CD4-positive, alpha-beta T cell (primary cell): ENCODE data around the gene RAB5A. TPM values are rescaled to one million over a fixed set of nuclear protein-coding genes. Genes with fewer than 3 reads are reported as not detected.

Experiments used
- ATAC-seq: fragments of 200-7000 bp; cut with Tn5 transposase; one replicate; pipeline ENCODE4 v1.10.0; 2022; ENCODE audit warnings: mild to moderate bottlenecking; ENCODE audit not compliant: poor library complexity
- CTCF ChIA-PET: fragments of 350-600 bp; sonication (Branson Sonifier 250); formaldehyde crosslinking; loops from one replicate; lab custom pipeline; 2021; ENCODE audit warnings: antibody characterized with exemption, inconsistent platforms; lab: Charles Lee
- POLR2A ChIA-PET: fragments of 350-600 bp; sonication (Branson Sonifier 250); formaldehyde crosslinking; loops from one replicate; lab custom pipeline; 2021; ENCODE audit warnings: antibody characterized with exemption, inconsistent platforms; lab: Charles Lee
- DNase-seq, 14 experiments: peaks; one replicate each; pipeline ENCODE4 v3.0.0-alpha.2; 2013 to 2020; ENCODE audit warnings: mixed read lengths in 2 of 14
- H3K27ac ChIP-seq, 2 donors: one replicate each; pipeline versions ENCODE4 v1.5.1 to v1.7.0; 2013; ENCODE audit warnings: low read length in 2 of 2, low read depth in 1 of 2, mild to moderate bottlenecking in 1 of 2
- H3K27me3 ChIP-seq, 2 experiments: 1 replicate in 1 of 2; 2 replicates in 1 of 2; pipeline versions ENCODE4 v1.6.1 to v1.7.0; 2013; ENCODE audit warnings: low read length in 2 of 2, control low read depth in 1 of 2, mild to moderate bottlenecking in 1 of 2, moderate library complexity in 1 of 2; ENCODE audit not compliant: insufficient read depth in 2 of 2, control insufficient read depth in 1 of 2
- H3K36me3 ChIP-seq: one replicate; pipeline ENCODE4 v1.6.1; 2013; ENCODE audit warnings: low read length, control low read depth; ENCODE audit not compliant: insufficient read depth
- H3K4me1 ChIP-seq: one replicate; pipeline ENCODE4 v1.6.1; 2013; ENCODE audit warnings: low read length, control low read depth; ENCODE audit not compliant: insufficient read depth
- H3K4me3 ChIP-seq: one replicate; pipeline ENCODE4 v1.5.1; 2013; ENCODE audit warnings: mild to moderate bottlenecking, low read length, moderate library complexity
- H3K9me3 ChIP-seq, 2 experiments: 1 replicate in 1 of 2; 2 replicates in 1 of 2; pipeline versions ENCODE4 v1.6.1 to v1.7.0; 2013; ENCODE audit warnings: low read length in 2 of 2, mild to moderate bottlenecking in 2 of 2, control low read depth in 1 of 2, moderate library complexity in 1 of 2; ENCODE audit not compliant: control insufficient read depth in 1 of 2, insufficient read depth in 1 of 2
- H3K27ac Mint-ChIP-seq: one replicate; pipeline ENCODE4 v1.8.0; 2020; ENCODE audit warnings: mixed read lengths
- H3K27me3 Mint-ChIP-seq: one replicate; pipeline ENCODE4 v1.8.0; 2021; ENCODE audit warnings: mixed read lengths
- H3K36me3 Mint-ChIP-seq: one replicate; pipeline ENCODE4 v1.8.0; 2021; ENCODE audit warnings: low read depth, mixed read lengths
- H3K4me1 Mint-ChIP-seq: one replicate; pipeline ENCODE4 v1.8.0; 2021; ENCODE audit warnings: low read depth, mixed read lengths
- H3K4me3 Mint-ChIP-seq: one replicate; pipeline ENCODE4 v1.8.0; 2020; ENCODE audit warnings: mild to moderate bottlenecking, mixed read lengths
- H3K9me3 Mint-ChIP-seq: one replicate; pipeline ENCODE4 v1.8.0; 2020; ENCODE audit warnings: mixed read lengths
- CTCF ChIP-seq: fragments of 200-600 bp; IDR thresholded peaks from one replicate; pipeline ENCODE4 v1.8.0; 2022; ENCODE audit warnings: antibody characterized with exemption, mild to moderate bottlenecking
- intact Hi-C, 2 experiments: fragments of 100-400 bp; cut with DNase I in 1 of 2; cut with micrococcal nuclease in 1 of 2; formaldehyde crosslinking; loops; one replicate each; pipeline versions ENCODE4 v1.15.1 to v1.9.0; 2023 to 2025; cut with DNase I, micrococcal nuclease
- total RNA-seq, 174 experiments: library from RNA in 2 of 174; stranded (reverse) in 2 of 174; gene quantifications; one replicate each; pipeline ENCODE4 v1.2.3 and lab custom pipeline; 2021 to 2026

The RAB5A gene
- total RNA-seq, 2 experiments from 2014 or later, result 120 to 125 TPM

- ChIA-PET POLR2A (no interaction called here), CTCF (no interaction called here)
- intact Hi-C loops, result no loop called here
Measured at GRCh38 chr3:19938295-19938627, 8.6 kb upstream of the RAB5A start.

DNA sequence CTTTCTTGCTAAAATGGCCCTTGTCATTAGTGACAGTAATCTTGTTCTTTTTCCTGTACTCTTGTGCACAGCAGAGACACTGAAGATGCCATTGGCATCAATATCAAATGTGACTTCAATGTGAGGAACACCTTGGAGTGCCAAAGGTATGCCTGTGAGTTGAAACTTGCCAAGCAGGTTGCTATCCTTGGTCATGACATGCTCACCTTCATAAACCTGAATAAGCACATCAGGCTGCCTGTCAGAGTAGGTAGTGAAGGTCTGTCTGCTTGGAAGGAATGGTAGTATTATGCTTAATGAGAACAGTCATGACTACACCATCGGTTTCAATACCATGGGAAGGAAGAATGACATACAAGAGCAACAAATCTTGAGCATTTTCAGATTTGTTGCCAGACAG, 6.3 kb upstream of the RAB5A start:
- Mint-ChIP-seq H3K27me3 (no peaks in the 10 kb centered on the region), H3K4me1 (peaks cover 9% of the 10 kb centered on the region), H3K36me3 (peaks cover under 1% of the 10 kb centered on the region), H3K9me3 (peaks cover 2% of the 10 kb centered on the region), H3K27ac (no peak overlapping the region), H3K4me3 (no peak overlapping the region)
- ATAC-seq (no peak), DNase-seq (no peak)
- H3K4me1 ChIP-seq, result peaks cover 1% of the 10 kb centered on the region
- no peaks in the 10 kb centered on the region for H3K36me3 ChIP-seq
- H3K27ac ChIP-seq, result no peak overlapping the region
- no peaks in the 10 kb centered on the region for H3K9me3 ChIP-seq
- no peaks in the 10 kb centered on the region for H3K27me3 ChIP-seq
- intact Hi-C loops, result loop anchor here in 1 of 2 experiments (10.0 kb wide), 1 partner anchor 796 kb away; the partner anchor contains the start of gene KCNH8
- no peak overlapping the region for H3K4me3 ChIP-seq
- no peak for TF ChIP-seq CTCF
- POLR2A ChIA-PET, result no interaction called here
- CTCF ChIA-PET, result no interaction called here

More at GRCh38 chr3:19938295-19938627, 8.6 kb upstream of the RAB5A start:
- TF ChIP-seq CTCF, result no peak
- H3K27ac Mint-ChIP-seq, result no peak overlapping the region
- no peak overlapping the region for H3K4me3 ChIP-seq
- H3K4me1 Mint-ChIP-seq, result no peaks in the 10 kb centered on the region
- H3K36me3 ChIP-seq, result no peaks in the 10 kb centered on the region
- H3K4me3 Mint-ChIP-seq, result no peak overlapping the region
- H3K4me1 ChIP-seq, result no peaks in the 10 kb centered on the region
- no peaks in the 10 kb centered on the region for H3K27me3 ChIP-seq
- H3K27me3 Mint-ChIP-seq, result peaks cover 7% of the 10 kb centered on the region
- ATAC-seq, result no peak
- H3K36me3 Mint-ChIP-seq, result no peaks in the 10 kb centered on the region
- no peak for DNase-seq
- H3K27ac ChIP-seq, result no peak overlapping the region
- no peaks in the 10 kb centered on the region for H3K9me3 ChIP-seq
- H3K9me3 Mint-ChIP-seq, result peaks cover 2% of the 10 kb centered on the region

- CTCF ChIA-PET, result no interaction called here
- peaks cover 25% of the 10 kb centered on the region for H3K36me3 Mint-ChIP-seq
- no peak overlapping the region for H3K27ac ChIP-seq
Measured at GRCh38 chr3:19945534-19945933, 1.4 kb upstream of the RAB5A start.

More at GRCh38 chr3:19945534-19945933, 1.4 kb upstream of the RAB5A start:
- TF ChIP-seq CTCF, result no peak
- ATAC-seq, result no peak
- intact Hi-C loops, result loop anchor here (5.0 to 10.0 kb wide), 2 partner anchors 112 to 801 kb away; partner anchors contain the start of gene KCNH8 (in 1 of the 2)
- H3K4me3 ChIP-seq, result no peak overlapping the region
- H3K4me3 Mint-ChIP-seq, result peak overlapping the region; percentile 100
- H3K27ac Mint-ChIP-seq, result peak overlapping the region; percentile 97
- peaks cover 47% of the 10 kb centered on the region for H3K4me1 Mint-ChIP-seq
- H3K9me3 ChIP-seq, result no peaks in the 10 kb centered on the region
- no peaks in the 10 kb centered on the region for H3K27me3 Mint-ChIP-seq
- POLR2A ChIA-PET, result interaction anchor here (1.2 kb wide), 1 partner anchor 96 kb away, joined by 6 read pairs; no protein-coding TSS in a partner anchor
- no peaks in the 10 kb centered on the region for H3K27me3 ChIP-seq
- DNase-seq, result no peak
- peaks cover 27% of the 10 kb centered on the region for H3K4me1 ChIP-seq
- H3K9me3 Mint-ChIP-seq, result no peaks in the 10 kb centered on the region
- peaks cover 1% of the 10 kb centered on the region for H3K36me3 ChIP-seq
